T-helper 22 cell (primary cell): Measurements from ENCODE around the gene HOXD3.

Experiments used
- DNase-seq: peaks from one replicate; pipeline ENCODE4 v3.0.0-alpha.2; 2020; ENCODE audit warnings: low read depth

HOXD3 gene

DNA sequence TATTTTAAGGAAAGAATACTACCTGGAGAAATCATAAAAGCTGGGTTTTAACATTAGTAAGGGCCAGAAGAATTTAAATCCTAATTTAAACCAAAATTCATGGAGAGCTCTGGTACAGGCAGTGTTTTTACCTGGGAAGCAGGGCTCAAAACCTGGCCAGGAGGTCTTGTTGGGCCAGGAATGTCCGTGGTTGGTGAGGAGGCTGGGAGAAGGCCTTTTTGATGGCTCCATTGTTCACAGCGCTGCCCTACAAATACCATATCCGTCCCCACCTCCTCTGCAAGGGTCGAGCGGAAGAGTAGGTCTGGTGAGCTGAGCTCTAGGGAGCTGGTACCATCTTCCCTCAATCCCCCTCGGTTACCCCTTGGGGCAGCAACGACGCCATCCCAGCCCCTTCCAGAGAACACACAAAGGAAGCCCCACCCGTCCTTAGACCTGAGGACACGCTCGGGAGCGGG lies 20.5 kb downstream of the HOXD3 start:
- DNase-seq = no peak

DNA sequence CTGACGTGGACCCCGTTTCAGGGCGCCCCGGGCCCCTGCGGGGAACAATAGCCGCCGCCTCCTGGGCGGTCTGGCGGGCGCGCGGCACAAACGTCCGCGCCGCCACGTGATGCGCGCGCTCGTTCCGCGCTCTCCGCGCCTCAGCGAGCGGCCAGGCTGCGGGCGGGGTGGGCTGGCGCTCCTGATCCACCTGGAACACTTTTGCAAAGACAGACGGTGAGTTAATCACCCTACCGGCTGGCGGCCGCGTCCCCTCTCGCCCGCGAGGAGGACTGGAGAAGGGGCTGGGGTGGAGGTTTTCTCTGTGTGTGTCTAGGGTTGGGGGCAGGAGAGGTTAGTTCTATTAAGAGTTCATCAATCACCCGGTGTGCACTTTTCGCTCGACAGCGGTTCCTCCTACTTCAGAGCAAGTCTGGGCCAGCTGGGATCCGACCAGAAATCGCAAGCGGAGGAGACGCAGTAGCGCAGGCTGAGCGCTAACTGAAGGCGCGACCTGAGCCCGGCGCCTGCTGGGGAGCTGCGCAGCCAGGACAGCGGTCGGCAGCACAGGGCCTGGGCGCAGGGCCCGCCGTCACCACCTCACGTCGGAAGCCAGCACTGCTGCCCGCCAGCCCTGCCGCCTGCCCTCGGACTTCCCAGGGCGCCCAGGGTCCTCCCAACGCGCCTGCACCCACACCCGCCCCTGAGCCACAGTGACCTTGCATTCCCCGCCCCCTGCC lies 21.1 kb downstream of the HOXD3 start:
- DNase-seq = no peak

DNA sequence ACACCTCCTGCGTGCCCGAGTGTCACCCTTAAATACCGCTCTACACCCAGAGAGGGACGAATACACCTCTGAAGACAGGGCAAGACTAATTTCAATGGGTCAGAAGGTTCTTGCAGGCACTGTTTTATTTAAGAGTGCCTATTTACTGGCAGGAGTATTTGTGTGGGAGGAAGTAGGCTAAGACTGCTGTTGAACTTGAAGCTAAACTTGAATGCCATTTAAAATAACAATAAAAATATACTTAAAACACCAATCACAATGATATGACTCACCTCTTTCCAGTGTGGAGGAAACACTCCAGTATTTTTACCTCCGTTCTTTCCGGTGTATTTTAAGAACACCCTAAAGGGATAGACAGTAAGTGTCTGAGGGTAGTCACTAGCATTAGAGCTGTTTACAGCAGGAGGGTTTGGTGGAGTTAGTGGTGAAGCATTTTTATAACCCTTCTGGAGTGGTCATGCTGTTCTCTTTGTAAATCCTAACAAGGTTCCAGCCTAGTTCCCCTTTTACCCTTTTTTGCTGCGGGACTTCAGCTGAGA lies 21.7 kb downstream of the HOXD3 start:
- no peak for DNase-seq

- no peak for DNase-seq
Measured at GRCh38 chr2:176181551-176181950, 24.4 kb downstream of the HOXD3 start.

DNA sequence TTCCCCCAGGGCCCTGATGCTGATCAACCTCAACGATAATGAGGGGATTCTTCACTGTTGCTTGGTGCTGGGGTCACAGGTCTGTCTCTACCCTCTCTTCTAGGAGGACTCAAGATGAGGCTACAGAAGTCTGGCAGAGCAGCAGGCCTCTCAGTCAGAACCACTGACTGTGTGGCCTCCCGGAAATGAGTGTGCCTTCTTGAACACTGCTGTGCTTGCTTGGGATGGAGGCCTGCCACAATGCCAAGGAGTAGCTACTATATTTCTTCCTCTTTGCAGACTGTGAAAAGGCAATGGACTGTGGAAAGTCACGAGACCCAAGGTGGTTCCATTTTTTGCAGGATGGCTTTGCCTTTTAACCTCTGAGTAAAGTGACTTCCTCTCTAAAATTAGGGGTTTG lies 25.6 kb downstream of the HOXD3 start:
- DNase-seq = no peak

DNA sequence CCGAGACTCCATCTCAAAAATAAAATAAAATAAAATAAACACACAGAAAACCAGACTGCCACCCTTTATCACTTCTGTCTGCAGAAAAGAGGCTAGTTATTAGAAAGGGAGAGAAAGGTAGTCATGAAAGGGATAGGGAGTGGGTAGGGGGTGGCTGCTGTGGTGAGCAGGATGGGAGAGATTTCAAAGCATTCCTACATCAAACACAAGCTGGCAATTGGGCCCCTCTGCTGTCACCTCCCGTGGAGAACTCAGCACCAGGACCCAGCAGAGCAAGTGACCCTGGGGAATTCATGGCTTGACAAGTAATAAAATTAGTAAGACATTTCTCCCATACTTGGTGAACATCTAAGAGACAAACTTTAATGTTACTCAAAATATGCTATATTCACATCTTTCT lies 27.6 kb downstream of the HOXD3 start:
- DNase-seq = no peak

- DNase-seq = no peak
Measured at GRCh38 chr2:176186024-176186423, 28.9 kb downstream of the HOXD3 start.

GRCh38 chr2:176187200-176187898 lies 30.2 kb downstream of the HOXD3 start:
- DNase-seq = no peak

GRCh38 chr2:176187899-176188773 lies 31.0 kb downstream of the HOXD3 start, which contains the start of gene HOXD1:
TSS of gene HOXD1 (plus strand) at chr2:176188668. CDS start at chr2:176188802, 134 bp downstream.
- DNase-seq = no peak

- DNase-seq = no peak
Measured at GRCh38 chr2:176188774-176189680, 31.9 kb downstream of the HOXD3 start.

DNA sequence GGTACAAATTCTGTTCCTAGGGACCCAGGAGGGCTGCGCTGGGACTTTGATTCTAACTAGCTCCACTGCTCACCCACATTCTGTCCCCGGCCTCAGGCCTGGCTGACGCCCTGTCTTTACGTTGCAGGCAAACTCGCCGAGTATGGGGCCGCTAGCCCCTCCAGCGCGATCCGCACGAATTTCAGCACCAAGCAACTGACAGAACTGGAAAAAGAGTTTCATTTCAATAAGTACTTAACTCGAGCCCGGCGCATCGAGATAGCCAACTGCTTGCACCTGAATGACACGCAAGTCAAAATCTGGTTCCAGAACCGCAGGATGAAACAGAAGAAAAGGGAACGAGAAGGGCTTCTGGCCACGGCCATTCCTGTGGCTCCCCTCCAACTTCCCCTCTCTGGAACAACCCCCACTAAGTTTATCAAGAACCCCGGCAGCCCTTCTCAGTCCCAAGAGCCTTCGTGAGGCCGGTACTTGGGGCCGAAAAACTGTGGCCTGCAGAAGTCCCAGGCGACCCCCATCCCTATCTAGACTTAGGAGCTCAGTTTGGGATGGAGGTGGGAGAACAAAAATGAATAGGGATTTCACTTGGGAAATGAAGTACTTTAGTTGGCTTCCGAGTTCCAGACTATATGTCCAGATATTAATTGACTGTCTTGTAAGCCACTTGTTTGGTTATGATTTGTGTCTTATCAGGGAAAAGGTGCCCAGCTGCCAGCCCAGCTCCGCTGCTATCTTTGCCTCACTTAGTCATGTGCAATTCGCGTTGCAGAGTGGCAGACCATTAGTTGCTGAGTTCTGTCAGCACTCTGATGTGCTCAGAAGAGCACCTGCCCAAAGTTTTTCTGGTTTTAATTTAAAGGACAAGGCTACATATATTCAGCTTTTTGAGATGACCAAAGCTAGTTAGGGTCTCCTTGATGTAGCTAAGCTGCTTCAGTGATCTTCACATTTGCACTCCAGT lies 32.9 kb downstream of the HOXD3 start:
- no peak for DNase-seq

GRCh38 chr2:176192351-176192750 lies 35.2 kb downstream of the HOXD3 start:
- DNase-seq = no peak

GRCh38 chr2:176193048-176193447 lies 35.9 kb downstream of the HOXD3 start:
- no peak for DNase-seq

GRCh38 chr2:176199902-176200301 lies 42.8 kb downstream of the HOXD3 start:
- DNase-seq = no peak

- no peak for DNase-seq
Measured at GRCh38 chr2:176200971-176201370, 43.9 kb downstream of the HOXD3 start.

DNA sequence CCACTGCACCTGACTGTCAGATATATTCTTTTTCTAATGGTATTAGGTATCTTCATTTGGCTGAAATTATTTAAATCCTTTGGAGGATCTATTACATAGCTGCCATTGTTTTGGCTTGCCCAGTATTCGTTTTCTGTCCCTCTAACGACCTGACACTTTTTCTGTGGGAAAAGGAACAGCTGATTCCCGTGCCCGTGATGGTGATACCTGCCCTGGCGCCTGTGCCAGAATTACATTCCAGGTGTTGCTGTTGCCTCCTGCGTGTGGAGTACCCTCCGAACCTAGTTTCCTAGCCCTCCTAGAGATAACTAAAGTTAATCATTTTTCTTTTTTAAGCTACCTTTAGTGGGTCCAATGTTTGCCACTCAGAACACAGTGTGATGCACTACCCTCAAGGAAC lies 45.4 kb downstream of the HOXD3 start:
- no peak for DNase-seq

DNA sequence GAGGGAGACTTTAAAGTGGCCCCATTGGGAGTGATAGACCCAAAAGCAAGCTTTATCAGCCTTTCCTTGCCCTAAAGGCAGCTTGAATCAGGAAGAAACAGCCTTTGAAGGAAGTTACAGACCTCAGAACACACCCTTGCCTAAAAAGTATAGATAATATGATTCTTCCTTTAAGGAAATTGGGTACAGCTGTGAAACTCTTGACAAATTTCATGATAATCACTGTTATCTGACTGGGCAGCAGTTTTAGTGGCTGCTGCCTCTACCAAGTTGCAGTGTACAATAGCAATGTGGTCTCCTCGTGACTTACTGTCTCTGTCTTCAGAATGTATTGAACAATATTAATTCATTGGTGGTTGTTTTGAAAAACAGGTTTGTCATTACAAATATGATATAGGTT lies 48.0 kb downstream of the HOXD3 start:
- DNase-seq = no peak

- DNase-seq = no peak
Measured at GRCh38 chr2:176206136-176206535, 49.0 kb downstream of the HOXD3 start.

DNA sequence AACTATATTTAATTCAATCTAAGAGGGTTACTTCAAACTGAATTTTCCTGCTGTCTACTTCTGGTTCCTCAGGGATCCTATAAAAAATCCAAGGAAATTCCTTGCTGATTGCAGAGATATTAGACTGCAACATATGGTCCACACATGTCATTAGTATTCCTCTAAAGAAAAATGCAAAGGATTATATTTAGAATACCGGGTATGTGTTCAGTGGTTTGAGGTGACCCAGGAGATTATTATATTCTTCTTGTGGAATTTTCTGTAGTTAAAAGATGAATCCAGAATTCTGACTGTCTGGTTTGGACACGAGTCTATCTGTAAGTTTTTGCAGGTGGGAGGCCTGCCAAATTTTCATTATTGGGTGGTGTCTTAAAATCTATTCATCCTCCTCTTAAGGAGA lies 49.6 kb downstream of the HOXD3 start:
- no peak for DNase-seq

GRCh38 chr2:176211110-176211509 lies 54.0 kb downstream of the HOXD3 start:
- no peak for DNase-seq
